ENCODE data around the gene FAM50A.

DNA sequence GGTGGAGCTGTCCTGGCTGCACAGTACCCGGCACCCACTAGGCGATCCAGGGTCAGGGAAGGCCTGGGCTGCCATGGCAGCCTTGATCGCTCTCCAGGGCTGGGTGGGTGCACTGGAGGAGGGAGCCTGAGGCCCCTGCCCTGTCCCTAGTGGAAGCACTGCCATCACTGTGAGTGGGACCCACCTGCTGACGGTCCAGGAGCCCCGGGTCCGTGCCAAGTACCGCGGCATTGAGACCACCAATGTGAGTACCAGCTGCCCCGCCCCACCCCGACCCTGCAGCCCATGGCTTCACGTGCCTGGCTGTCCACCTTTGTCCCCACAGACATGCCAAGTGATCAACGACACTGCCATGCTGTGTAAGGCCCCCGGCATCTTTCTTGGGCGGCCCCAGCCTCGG is 23.0 kb downstream of the FAM50A start:
- TF ChIP-seq, protein P1, sequence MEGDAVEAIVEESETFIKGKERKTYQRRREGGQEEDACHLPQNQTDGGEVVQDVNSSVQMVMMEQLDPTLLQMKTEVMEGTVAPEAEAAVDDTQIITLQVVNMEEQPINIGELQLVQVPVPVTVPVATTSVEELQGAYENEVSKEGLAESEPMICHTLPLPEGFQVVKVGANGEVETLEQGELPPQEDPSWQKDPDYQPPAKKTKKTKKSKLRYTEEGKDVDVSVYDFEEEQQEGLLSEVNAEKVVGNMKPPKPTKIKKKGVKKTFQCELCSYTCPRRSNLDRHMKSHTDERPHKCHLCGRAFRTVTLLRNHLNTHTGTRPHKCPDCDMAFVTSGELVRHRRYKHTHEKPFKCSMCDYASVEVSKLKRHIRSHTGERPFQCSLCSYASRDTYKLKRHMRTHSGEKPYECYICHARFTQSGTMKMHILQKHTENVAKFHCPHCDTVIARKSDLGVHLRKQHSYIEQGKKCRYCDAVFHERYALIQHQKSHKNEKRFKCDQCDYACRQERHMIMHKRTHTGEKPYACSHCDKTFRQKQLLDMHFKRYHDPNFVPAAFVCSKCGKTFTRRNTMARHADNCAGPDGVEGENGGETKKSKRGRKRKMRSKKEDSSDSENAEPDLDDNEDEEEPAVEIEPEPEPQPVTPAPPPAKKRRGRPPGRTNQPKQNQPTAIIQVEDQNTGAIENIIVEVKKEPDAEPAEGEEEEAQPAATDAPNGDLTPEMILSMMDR (IDR thresholded peaks at IDR 0.05), result no peak
- TF ChIP-seq EZH2 (IDR thresholded peaks at IDR 0.05; ENCODE audit: borderline replicate concordance, insufficient read depth, low read depth, low read length, poor library complexity, severe bottlenecking), result no peak

All from B cell (primary cell).